Measurements from ENCODE around the gene AQP2. TPM values are rescaled to one million over a fixed set of nuclear protein-coding genes. Genes with fewer than 3 reads are reported as not detected.

Gene AQP2
- total and polyA plus RNA-seq, 2 experiments from 2014 or later: 0.07 TPM; not detected in 1

DNA sequence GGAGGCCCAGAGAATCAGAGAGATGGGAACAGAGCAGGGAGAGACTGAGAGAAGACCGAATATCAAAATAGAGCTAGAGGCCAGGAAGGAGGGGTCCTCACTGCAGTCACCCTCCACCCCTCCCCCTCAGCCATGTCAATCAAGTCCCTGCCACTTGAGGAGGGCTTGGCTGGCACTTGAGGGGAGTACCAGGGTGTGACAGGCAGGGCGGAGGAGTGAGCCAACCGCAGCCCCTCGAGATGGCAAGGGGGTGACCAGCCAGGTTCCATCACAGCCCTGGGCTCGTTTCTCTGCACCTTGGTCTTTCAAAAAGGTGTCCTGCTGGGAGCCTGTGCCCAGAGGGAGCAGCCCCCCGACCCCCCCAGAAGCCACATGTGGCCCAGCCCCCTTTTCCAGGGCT is 15.3 kb downstream of the AQP2 start:
- Histone ChIP-seq H3K36me3 (ENCODE audit: insufficient read depth) (no peaks in the 10 kb centered on the region), H4K20me1 (replicated peaks; ENCODE audit: insufficient read depth) (no peaks in the 10 kb centered on the region), H3K27ac (ENCODE audit: low read depth) (no peak overlapping the region), H2AFZ (no peak overlapping the region), H3K27me3 (ENCODE audit: insufficient read depth) (peaks cover 39% of the 10 kb centered on the region), H3K79me2 (replicated peaks; ENCODE audit: insufficient read depth) (no peaks in the 10 kb centered on the region), H3K4me2 (no peak overlapping the region), H3F3A (replicated peaks; ENCODE audit: low read depth) (no peaks in the 10 kb centered on the region), H3K4me1 (ENCODE audit: insufficient read depth) (no peaks in the 10 kb centered on the region), H3K9me2 (ENCODE audit: insufficient read depth) (no peaks in the 10 kb centered on the region), H3K4me3 (no peak overlapping the region)
- TF ChIP-seq JUNB (IDR thresholded peaks at IDR 0.05; ENCODE audit: unreplicated experiment) (no peak), STAT1 (IDR thresholded peaks at IDR 0.05; ENCODE audit: unreplicated experiment) (no peak), ZNF331 (CRISPR knock-in tag; IDR thresholded peaks at IDR 0.05; ENCODE audit: low read depth) (no peak), EZH2phosphoT487 (IDR thresholded peaks at IDR 0.05; ENCODE audit: unreplicated experiment) (no peak), POLR2AphosphoS5 (IDR thresholded peaks at IDR 0.05; ENCODE audit: low read depth) (no peak), EZH2 (IDR thresholded peaks at IDR 0.05; ENCODE audit: low read depth, unreplicated experiment) (no peak), CREB1 (CRISPR knock-in tag; IDR thresholded peaks at IDR 0.05; ENCODE audit: low read depth) (no peak), ZNF114 (CRISPR knock-in tag; IDR thresholded peaks at IDR 0.05) (no peak), NANOG (IDR thresholded peaks at IDR 0.05; ENCODE audit: borderline replicate concordance) (no peak)
- TF ChIP-seq, protein P1, sequence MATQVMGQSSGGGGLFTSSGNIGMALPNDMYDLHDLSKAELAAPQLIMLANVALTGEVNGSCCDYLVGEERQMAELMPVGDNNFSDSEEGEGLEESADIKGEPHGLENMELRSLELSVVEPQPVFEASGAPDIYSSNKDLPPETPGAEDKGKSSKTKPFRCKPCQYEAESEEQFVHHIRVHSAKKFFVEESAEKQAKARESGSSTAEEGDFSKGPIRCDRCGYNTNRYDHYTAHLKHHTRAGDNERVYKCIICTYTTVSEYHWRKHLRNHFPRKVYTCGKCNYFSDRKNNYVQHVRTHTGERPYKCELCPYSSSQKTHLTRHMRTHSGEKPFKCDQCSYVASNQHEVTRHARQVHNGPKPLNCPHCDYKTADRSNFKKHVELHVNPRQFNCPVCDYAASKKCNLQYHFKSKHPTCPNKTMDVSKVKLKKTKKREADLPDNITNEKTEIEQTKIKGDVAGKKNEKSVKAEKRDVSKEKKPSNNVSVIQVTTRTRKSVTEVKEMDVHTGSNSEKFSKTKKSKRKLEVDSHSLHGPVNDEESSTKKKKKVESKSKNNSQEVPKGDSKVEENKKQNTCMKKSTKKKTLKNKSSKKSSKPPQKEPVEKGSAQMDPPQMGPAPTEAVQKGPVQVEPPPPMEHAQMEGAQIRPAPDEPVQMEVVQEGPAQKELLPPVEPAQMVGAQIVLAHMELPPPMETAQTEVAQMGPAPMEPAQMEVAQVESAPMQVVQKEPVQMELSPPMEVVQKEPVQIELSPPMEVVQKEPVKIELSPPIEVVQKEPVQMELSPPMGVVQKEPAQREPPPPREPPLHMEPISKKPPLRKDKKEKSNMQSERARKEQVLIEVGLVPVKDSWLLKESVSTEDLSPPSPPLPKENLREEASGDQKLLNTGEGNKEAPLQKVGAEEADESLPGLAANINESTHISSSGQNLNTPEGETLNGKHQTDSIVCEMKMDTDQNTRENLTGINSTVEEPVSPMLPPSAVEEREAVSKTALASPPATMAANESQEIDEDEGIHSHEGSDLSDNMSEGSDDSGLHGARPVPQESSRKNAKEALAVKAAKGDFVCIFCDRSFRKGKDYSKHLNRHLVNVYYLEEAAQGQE (IDR thresholded peaks at IDR 0.05; ENCODE audit: unreplicated experiment): no peak
- TF ChIP-seq, protein P2, sequence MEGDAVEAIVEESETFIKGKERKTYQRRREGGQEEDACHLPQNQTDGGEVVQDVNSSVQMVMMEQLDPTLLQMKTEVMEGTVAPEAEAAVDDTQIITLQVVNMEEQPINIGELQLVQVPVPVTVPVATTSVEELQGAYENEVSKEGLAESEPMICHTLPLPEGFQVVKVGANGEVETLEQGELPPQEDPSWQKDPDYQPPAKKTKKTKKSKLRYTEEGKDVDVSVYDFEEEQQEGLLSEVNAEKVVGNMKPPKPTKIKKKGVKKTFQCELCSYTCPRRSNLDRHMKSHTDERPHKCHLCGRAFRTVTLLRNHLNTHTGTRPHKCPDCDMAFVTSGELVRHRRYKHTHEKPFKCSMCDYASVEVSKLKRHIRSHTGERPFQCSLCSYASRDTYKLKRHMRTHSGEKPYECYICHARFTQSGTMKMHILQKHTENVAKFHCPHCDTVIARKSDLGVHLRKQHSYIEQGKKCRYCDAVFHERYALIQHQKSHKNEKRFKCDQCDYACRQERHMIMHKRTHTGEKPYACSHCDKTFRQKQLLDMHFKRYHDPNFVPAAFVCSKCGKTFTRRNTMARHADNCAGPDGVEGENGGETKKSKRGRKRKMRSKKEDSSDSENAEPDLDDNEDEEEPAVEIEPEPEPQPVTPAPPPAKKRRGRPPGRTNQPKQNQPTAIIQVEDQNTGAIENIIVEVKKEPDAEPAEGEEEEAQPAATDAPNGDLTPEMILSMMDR (conservative IDR thresholded peaks at IDR 0.05; ENCODE audit: low read depth in 2 of 2): no peak
- TF ChIP-seq, protein P3, sequence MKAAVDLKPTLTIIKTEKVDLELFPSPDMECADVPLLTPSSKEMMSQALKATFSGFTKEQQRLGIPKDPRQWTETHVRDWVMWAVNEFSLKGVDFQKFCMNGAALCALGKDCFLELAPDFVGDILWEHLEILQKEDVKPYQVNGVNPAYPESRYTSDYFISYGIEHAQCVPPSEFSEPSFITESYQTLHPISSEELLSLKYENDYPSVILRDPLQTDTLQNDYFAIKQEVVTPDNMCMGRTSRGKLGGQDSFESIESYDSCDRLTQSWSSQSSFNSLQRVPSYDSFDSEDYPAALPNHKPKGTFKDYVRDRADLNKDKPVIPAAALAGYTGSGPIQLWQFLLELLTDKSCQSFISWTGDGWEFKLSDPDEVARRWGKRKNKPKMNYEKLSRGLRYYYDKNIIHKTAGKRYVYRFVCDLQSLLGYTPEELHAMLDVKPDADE (IDR thresholded peaks at IDR 0.05): no peak
- TF ChIP-seq, protein P4, sequence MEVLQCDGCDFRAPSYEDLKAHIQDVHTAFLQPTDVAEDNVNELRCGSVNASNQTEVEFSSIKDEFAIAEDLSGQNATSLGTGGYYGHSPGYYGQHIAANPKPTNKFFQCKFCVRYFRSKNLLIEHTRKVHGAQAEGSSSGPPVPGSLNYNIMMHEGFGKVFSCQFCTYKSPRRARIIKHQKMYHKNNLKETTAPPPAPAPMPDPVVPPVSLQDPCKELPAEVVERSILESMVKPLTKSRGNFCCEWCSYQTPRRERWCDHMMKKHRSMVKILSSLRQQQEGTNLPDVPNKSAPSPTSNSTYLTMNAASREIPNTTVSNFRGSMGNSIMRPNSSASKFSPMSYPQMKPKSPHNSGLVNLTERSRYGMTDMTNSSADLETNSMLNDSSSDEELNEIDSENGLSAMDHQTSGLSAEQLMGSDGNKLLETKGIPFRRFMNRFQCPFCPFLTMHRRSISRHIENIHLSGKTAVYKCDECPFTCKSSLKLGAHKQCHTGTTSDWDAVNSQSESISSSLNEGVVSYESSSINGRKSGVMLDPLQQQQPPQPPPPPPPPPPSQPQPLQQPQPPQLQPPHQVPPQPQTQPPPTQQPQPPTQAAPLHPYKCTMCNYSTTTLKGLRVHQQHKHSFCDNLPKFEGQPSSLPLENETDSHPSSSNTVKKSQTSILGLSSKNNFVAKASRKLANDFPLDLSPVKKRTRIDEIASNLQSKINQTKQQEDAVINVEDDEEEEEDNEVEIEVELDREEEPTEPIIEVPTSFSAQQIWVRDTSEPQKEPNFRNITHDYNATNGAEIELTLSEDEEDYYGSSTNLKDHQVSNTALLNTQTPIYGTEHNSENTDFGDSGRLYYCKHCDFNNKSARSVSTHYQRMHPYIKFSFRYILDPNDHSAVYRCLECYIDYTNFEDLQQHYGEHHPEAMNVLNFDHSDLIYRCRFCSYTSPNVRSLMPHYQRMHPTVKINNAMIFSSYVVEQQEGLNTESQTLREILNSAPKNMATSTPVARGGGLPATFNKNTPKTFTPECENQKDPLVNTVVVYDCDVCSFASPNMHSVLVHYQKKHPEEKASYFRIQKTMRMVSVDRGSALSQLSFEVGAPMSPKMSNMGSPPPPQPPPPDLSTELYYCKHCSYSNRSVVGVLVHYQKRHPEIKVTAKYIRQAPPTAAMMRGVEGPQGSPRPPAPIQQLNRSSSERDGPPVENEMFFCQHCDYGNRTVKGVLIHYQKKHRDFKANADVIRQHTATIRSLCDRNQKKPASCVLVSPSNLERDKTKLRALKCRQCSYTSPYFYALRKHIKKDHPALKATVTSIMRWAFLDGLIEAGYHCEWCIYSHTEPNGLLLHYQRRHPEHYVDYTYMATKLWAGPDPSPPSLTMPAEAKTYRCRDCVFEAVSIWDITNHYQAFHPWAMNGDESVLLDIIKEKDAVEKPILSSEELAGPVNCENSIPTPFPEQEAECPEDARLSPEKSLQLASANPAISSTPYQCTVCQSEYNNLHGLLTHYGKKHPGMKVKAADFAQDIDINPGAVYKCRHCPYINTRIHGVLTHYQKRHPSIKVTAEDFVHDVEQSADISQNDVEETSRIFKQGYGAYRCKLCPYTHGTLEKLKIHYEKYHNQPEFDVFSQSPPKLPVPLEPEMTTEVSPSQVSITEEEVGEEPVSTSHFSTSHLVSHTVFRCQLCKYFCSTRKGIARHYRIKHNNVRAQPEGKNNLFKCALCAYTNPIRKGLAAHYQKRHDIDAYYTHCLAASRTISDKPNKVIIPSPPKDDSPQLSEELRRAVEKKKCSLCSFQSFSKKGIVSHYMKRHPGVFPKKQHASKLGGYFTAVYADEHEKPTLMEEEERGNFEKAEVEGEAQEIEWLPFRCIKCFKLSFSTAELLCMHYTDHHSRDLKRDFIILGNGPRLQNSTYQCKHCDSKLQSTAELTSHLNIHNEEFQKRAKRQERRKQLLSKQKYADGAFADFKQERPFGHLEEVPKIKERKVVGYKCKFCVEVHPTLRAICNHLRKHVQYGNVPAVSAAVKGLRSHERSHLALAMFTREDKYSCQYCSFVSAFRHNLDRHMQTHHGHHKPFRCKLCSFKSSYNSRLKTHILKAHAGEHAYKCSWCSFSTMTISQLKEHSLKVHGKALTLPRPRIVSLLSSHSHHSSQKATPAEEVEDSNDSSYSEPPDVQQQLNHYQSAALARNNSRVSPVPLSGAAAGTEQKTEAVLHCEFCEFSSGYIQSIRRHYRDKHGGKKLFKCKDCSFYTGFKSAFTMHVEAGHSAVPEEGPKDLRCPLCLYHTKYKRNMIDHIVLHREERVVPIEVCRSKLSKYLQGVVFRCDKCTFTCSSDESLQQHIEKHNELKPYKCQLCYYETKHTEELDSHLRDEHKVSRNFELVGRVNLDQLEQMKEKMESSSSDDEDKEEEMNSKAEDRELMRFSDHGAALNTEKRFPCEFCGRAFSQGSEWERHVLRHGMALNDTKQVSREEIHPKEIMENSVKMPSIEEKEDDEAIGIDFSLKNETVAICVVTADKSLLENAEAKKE (CRISPR knock-in tag; IDR thresholded peaks at IDR 0.05): no peak
- Mint-ChIP-seq H3K27ac (no peak overlapping the region), H3K36me3 (ENCODE audit: low read depth) (no peaks in the 10 kb centered on the region; the same call in 2 of the 3 replicates), H3K9me3 (no peaks in the 10 kb centered on the region; the same call in 2 of the 3 replicates), H3K4me3 (no peak overlapping the region), H3K27me3 (ENCODE audit: insufficient read depth, low read depth, poor library complexity) (peaks cover 26% of the 10 kb centered on the region), H3K4me1 (peaks cover 8% of the 10 kb centered on the region)
- no peak for DNase-seq (ENCODE audit: low spot score)
- ATAC-seq: no peak

All from GM23338 (cell line).